Stimulated activated CD4-positive, alpha-beta T cell treated with anti-CD3 and anti-CD28 coated beads, Interleukin-15, amount 100 ng/mL, for 1 hour (primary cell): ENCODE results near the gene TNRC6C.
"Not testable (repeated sequence)": the region's sequence is repeated elsewhere in the genome, so short reads cannot be mapped to it uniquely, and the experiment has no call there.

ENCODE experiments used
- DNase-seq, 2 donors: peaks; one replicate each; pipeline ENCODE4 v3.0.0-alpha.2; 2020; ENCODE audit warnings: low read depth in 1 of 2, low spot score in 1 of 2

Gene TNRC6C

DNA sequence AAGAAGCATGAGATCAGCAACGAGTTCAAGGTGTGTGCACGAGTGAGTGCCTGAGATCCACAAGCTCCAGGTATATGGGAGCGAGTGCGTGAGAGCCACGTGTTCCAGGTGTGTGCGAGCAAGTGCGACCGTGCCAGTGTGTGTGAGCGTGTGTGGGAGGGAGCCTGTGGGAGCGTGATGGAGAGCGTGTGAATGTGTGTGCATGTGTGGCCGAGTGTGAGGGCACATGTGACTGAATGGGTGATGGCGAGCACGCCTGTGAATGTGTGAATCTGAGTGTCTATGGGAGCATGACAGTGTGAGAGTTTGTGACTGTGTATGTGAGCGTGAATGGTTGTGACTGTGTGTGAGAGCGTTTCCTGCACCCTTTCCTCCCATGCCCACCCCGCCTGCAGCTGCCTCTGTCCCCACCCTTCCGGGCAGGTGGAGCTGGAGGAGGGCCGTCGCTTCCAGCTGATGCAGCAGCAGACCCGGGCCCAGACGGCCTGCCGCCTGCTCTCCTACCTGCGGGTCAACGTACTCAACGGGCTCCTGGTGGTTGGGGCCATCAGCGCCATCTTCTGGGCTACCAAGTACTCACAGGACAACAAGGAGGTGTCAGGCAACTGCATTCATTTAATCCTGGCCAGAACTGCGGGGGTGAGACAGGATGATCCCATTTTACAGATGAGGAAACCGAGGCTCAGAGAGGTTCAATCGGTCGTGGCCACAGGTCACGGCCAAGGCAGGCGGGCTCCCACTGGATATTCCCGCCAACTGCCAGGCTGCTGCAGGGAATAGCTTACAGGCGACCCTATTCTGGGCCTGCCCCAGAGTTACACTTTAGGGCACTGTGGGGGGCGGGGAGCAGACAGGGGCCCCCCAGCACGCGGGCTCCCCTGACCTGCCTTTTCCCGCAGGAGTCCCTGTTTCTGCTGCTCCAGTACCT is 175.7 kb downstream of the TNRC6C start:
- DNase-seq = peak in 1 of 2 donors; percentile 67

DNA sequence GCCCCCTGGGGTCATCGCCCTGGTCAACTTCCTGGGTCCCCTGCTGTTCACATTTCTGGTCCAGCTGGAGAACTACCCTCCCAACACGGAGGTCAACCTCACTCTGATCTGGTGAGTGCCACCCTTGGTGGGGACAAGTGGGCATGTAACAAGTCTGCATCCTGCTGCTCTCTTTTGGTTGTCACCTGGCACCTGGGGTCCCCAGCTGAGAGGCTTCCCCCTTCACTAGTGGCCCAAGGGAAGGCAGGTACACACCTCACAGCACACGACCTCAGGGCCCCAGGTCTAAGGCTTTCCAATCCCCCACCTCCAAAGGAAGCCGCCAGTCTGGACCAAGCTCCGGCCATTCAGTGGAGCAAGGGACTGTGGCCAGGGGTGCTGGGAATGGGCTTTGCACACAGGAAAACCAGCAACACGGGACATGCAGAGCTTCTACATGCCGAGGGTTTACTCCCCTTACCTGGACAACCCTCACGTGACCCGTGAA is 176.4 kb downstream of the TNRC6C start:
- DNase-seq = no peak

DNA sequence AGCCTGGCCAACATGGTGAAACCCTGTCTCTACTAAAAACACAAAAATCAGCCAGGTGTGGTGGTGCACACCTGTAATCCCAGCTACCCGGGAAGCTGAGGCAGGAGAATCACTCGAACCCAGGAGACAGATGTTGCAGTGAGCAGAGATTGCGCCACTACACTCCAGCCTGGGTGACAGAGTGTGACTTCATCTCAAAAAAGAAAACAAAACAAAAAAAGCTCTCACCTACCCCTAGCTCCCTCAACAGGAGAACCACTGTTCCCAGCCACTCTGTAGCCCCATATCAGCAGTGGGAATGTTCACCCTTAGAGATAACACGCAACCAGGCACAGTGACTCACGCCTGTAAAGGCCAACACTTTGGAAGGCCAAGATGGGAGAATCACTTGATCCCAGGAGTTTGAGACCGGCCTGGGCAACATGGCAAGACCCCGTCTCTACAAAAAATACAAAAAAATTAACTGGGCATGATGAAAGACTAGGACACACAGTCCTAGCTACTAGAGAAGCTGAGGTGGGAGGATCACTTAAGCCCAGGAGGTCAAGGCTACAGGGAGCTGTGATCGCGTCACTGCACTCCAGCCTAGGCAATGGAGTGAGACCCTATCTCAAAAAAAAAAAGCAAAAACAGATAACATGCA is 177.5 kb downstream of the TNRC6C start:
- no peak for DNase-seq

GRCh38 chr17:78137392-78138203 is 179.1 kb downstream of the TNRC6C start:
- no peak for DNase-seq

DNA sequence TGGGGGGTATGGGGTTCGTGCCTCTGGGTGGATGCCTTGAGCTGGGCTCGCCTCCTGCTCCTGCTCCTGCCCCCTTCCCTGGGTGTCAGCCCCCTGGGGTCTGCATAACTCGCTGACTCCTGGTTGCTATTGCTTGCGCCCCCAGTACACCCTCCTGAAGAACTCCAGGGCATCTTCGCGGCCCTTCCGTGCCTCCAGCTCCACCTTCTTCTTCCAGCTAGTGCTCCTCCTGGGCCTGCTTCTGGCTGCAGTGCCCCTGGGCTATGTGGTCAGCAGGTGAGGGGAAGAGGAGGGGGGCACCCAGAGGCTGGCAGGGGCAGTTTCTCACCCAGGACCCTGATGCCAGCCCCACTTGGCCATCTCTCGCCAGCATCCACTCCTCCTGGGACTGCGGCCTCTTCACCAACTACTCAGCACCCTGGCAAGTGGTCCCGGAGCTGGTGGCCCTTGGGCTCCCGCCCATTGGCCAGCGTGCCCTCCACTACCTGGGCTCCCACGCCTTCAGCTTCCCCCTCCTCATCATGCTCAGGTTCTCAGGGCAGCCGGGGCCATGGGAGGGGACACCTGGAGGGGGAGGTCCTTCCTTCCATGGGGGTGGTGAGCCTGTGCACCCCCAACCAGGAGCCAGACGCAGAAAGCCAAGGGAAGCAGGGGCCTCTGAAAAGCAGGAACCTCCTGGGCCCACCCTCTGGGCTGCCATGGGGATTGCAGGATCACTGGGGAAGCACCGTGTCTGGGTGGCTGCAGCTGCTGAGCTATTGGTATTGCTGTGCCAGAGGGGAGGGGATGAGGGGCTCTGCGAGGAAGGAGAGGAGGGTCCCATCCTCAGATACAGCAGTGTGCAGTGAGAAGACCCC is 179.9 kb downstream of the TNRC6C start:
- DNase-seq = no peak

DNA sequence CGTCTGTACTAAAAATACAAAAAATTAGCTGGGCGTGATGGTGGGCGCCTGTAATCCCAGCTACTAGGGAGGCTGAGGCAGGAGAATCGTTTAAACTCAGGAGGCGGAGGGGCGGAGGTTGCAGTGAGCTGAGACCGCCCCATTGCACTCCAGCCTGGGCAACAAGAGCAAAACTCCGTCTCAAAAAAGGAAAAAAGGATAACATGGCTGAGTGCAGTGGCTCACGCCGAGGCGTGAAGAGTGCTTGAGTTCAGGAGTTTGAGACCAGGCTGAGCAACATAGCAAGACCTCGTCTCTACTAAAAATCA is 181.3 kb downstream of the TNRC6C start:
- not testable (repeated sequence) for DNase-seq

DNA sequence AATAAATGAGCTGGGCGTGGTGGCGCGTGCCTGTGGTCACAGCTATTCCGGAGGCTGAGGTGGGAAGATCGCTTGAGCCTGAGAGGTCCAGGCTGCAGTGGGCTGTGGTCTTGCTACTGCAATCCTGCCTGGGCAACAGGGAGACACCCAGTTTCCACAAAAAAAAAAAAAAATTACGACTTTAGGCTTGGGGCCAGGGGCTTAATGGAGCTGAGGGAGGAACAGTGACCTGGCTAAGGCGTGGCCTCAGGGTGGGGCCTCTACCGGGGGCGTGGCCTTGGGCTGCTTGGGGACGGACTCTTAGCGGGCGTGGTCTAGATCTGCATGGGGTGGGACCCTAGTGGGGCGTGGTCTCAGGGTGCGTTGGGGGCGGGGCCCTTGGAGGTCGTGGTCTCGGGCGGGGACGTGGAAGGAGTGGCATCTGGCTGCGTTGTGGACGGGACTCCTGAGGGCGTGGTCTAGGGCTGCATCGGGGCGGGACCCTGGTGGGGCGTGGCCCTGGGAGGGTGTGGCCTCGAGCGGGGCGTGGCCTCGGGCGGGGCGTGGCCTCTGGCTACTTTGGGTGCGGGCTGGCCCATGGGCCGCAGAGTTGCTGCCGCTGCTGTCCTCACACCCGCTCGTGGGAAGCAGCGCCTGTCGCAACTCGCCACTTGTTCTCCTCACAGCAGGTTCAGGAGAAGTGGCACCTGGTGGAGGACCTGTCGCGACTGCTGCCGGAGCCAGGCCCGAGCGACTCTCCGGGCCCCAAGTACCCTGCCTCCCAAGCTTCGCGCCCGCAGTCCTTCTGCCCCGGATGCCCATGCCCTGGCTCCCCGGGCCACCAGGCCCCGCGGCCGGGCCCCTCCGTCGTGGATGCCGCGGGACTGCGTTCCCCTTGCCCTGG is 181.9 kb downstream of the TNRC6C start:
- peak; percentile 84 for DNase-seq

GRCh38 chr17:78141437-78142118 is 183.1 kb downstream of the TNRC6C start:
- DNase-seq = no peak

DNA sequence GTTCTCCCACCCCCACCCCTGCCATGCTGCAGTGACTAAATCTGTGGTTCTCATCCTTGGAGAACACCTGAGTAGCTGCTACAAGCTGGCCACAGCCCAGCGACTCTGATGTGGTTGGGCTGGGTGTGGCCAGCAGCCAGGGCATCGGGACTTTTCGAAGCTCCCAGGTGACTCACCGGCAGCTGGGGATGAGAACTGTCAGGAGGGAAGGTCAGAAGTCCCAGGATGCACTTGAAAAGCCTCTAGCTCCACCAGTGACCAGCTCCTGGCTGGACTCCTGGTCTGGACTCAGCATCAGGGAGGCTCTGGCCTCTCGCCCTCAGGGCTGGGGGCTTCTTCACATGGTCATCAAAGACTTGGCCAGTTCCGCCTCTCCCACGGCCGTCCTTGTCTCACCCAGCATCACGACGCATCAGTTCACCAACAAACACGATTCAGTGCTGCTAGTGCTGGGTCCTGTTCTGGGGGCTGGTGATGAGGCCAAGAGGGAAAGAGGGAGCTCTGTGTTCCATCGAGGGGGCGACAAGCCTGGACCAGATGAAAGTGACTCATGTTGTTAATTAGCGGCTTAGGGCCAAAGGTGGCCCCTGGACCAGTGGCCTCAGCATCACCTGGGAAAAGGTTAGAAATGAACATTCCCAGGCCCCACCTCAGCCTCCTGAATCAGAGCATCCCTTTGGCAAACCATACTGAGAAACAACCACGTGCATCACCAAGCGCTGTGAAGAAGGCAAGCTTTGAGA is 183.8 kb downstream of the TNRC6C start:
- no peak for DNase-seq

DNA sequence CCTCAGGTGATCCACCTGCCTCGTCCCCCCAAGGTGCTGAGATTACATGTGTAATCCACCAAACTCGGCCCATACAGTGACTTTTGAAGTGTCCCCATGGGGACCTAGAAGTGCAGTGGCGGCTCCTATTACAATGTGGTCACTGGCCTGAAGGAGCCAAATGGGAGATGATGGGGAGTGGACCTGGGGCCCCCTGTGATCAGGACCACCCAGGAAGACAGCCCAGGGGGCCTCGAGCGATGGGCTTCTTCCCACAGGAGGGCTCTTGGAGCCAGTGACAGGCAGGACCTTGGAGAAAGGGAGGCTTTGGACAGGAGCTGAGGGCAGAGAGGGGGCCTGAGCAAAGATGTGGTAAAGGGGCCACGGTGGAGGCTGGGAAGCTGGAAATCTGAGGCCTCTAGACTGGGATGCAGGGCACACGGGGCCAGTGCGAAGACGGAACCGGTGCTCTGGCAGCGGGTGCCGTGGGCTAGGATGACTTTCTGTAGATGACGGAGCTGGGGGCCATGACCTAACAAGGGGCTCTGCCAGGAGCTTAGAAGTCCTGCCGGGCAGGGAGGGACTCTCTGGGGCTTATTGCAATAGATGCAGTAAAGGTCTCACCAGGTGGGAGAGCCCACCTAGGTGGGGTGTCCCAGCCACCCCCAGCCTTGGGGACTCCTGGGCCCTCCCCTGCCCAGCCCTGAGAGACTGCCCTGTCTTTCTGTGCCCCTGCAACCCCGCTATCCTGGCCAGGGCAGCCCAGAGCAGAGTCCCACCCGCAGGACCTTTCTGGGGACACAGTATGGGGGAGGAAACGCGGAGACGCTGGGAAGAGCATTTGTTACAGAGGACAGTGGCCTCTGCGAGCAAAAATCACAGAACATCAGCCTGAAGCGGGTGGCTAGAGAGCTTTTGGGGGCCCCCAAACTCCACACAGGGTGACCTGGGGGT is 185.0 kb downstream of the TNRC6C start:
- no peak for DNase-seq

GRCh38 chr17:78144147-78144719 is 185.7 kb downstream of the TNRC6C start:
- DNase-seq = no peak

DNA sequence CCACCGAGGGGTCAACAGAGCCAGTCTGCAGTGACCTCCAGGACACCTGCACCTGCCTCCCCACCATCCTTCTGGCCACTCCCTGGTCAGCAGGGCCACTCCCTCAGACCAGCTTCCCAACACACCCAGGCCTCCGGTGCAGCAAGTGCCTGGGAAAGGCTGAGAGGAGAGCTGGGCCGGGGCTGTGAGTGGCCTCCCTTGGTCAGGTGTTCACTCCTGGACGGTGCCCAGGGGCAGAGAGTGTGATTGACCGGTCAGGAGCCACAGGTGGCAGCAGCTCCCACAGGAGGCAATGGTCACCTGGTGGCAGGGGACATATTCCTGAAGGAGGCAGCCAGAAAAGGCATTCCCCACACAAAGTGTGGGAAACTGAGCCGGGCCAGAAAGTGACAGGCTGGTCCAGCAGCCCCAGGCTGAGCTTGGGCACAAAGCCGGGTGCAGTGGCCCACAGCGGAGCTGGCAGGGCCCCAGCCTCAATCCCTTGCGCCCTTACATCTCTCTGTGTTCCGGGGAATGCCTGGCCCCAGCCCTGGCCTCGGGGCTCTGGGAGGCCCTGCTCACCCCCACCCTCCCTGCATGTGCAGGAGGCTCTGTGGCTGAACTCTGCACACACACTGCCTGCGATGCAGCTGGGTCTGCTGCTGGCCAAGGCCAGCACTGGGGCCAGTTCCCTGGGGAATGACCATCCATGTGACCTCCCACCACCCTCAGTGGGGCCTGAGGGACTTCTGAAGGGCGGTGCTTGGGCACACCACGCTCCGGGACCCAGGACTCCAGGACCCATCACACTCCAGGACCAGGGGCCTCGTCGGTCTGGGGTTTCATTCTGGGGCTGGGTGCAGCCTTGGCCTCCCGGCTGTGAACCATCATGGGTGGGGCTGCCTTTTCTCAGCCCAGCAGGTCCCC is 186.5 kb downstream of the TNRC6C start:
- DNase-seq = no peak

GRCh38 chr17:78146471-78146869 is 188.0 kb downstream of the TNRC6C start:
- DNase-seq = no peak

DNA sequence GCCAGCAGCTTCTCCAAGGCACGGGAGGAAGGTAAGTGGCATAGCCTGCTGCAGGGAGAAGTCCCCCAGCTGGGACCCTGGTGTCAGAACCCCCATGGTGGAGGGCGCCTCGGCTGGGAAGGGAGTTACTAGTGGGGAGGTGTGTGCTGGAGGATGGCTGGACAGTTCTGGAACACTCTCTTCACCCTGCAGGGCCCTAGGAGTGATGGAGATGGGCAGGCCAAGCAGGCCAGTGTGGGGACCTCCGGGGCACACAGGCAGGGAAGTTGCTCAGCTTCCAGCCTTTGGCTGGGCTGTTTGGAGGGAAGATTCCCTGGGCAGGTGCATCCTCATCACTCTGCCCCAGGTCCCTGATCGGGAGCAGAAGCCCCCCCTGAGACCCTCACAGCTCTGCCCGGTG is 188.4 kb downstream of the TNRC6C start:
- DNase-seq = no peak

GRCh38 chr17:78147315-78147998 is 189.0 kb downstream of the TNRC6C start:
- DNase-seq = no peak
